ENCODE results near the gene TCAP. TPM values are rescaled to one million over a fixed set of nuclear protein-coding genes. Genes with fewer than 3 reads are reported as not detected.

TCAP gene
- total RNA-seq: 0.26 and 0.32 TPM in 2 replicates

DNA sequence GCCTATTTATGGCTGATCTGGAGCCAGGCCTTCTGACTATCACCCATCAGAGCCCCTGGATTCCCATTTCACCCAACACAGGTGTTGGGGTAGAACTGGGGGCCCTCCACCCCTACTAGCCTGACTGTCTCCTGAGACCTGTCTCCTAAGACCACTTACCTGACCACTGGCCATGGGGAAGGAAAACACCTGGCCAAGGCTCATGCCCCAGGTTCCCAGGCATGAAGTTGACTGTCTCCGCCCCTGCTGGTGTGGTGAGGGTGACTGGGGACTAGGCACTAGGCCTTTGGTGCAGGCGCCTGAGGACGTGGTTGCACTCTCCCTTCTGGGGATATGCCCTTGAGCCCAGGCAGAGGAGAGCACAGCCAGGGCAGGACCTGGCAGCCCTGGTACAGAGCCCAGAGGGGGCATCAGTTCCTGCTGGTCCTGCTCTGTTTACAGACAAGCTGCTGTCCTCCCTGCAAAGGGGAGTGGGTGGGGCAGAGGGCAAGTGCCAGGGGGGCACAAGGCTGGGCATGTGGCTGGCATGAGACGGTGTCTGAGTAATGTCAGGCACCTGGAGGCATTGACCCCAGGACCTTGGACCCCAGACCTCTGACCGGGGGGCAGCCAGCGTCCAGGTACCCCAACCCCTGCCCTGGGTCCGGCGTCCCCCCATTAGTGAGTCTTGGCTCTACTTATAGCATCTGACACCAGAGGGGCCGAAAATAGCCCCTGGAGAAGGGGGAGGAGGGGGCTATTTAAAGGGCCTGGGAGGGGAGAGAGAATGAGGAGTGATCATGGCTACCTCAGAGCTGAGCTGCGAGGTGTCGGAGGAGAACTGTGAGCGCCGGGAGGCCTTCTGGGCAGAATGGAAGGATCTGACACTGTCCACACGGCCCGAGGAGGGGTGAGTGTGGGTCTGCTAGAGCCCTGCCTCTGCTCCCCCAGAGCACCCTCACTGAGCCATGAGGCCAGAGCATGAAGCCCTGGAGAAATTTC lies at the start of gene TCAP:
TSS of gene TCAP (plus strand) at position 769 of the 981 bp plus-strand sequence. CDS start at position 780, 11 bp downstream.

GRCh38 chr17:39626171-39627046 lies 38.7 kb upstream of the TCAP start, which contains the start of gene PPP1R1B:
PPP1R1B (plus strand) TSS chr17:39626952; CDS start chr17:39627393, 441 bp downstream.

GRCh38 chr17:39636927-39637736 lies 28.0 kb upstream of the TCAP start, which contains the start of gene STARD3:
STARD3 (plus strand) TSS chr17:39637144; CDS start chr17:39653532, 16,388 bp downstream.

GRCh38 chr17:39667945-39668924 lies 3.1 kb downstream of the TCAP start, which contains the start of gene PNMT:
PNMT (plus strand) TSS chr17:39668453; CDS start chr17:39668476, 23 bp downstream.

GRCh38 chr17:39687546-39688474 lies 22.7 kb downstream of the TCAP start, which contains the start of gene PGAP3:
PGAP3 (minus strand) TSS chr17:39688057; CDS start chr17:39688014, 43 bp downstream.

DNA sequence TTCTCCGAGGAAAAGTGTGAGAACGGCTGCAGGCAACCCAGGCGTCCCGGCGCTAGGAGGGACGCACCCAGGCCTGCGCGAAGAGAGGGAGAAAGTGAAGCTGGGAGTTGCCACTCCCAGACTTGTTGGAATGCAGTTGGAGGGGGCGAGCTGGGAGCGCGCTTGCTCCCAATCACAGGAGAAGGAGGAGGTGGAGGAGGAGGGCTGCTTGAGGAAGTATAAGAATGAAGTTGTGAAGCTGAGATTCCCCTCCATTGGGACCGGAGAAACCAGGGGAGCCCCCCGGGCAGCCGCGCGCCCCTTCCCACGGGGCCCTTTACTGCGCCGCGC lies 34.6 kb downstream of the TCAP start, which contains the start of gene ERBB2:
TSS of gene ERBB2 (plus strand) at position 247 of the 330 bp plus-strand sequence. CDS start 175 bp downstream, outside the sequence.

Other genes with a start within 250 kb of the TCAP start
- gene MED1, start 214.1 kb upstream of the TCAP start, total RNA-seq: 26.9 and 28.9 TPM in 2 replicates
- 47.2 and 49.0 TPM in 2 replicates for gene CDK12, start 203.9 kb upstream of the TCAP start, total RNA-seq
- gene NEUROD2, start 57.4 kb upstream of the TCAP start, total RNA-seq: not detected in 2 replicates
- gene PPP1R1B, start 38.4 kb upstream of the TCAP start, total RNA-seq: not detected in 2 replicates
- gene STARD3, start 28.2 kb upstream of the TCAP start, total RNA-seq: 23.0 and 25.1 TPM in 2 replicates
- not detected in 2 replicates for gene PNMT, start 3.1 kb downstream of the TCAP start, total RNA-seq
- gene PGAP3, start 22.7 kb downstream of the TCAP start, total RNA-seq: 11.4 and 13.1 TPM in 2 replicates
- gene ERBB2, start 34.7 kb downstream of the TCAP start, total RNA-seq: 41.0 and 44.4 TPM in 2 replicates
- 21.4 and 28.5 TPM in 2 replicates for gene MIEN1, start 65.2 kb downstream of the TCAP start, total RNA-seq
- 0.32 and 0.78 TPM in 2 replicates for gene GRB7, start 72.6 kb downstream of the TCAP start, total RNA-seq
- not detected in 2 replicates for gene IKZF3, start 199.0 kb downstream of the TCAP start, total RNA-seq
- gene ZPBP2, start 202.9 kb downstream of the TCAP start, total RNA-seq: not detected in 2 replicates

All from articular chondrocyte of knee joint (primary cell).